Embryonic facial prominence (tissue), 1 donor: ENCODE results near the gene FPR1.

Experiments used
- DNase-seq: peaks from one replicate; pipeline ENCODE4 v3.0.0-alpha.2; 2016; ENCODE audit errors: extremely low spot score

The FPR1 gene, protein sequence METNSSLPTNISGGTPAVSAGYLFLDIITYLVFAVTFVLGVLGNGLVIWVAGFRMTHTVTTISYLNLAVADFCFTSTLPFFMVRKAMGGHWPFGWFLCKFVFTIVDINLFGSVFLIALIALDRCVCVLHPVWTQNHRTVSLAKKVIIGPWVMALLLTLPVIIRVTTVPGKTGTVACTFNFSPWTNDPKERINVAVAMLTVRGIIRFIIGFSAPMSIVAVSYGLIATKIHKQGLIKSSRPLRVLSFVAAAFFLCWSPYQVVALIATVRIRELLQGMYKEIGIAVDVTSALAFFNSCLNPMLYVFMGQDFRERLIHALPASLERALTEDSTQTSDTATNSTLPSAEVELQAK

DNA sequence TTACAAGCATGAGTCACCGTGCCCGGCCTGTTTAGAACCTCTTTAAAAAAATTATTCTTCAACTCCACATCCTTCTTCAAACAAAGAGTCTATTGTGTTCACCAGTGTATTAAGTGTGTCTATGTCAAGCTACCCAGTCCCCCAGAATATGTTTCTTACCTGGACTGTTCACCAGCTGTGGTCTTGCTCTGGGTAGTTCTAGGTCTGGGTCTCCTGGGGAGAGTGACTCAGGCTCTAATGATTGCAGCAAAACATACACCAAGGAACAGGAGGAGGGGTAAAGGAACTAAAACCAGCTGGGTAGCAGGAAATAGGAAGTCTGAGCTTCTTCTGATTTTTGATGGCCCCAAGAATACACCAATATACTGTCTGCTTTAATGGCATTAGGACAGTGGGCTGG lies at the start of gene FPR1:
Gene FPR1, minus strand, starts transcription at position 224 of the 400 bp plus-strand sequence. CDS start 4,884 bp downstream, outside the sequence.
- no peak for DNase-seq

DNA sequence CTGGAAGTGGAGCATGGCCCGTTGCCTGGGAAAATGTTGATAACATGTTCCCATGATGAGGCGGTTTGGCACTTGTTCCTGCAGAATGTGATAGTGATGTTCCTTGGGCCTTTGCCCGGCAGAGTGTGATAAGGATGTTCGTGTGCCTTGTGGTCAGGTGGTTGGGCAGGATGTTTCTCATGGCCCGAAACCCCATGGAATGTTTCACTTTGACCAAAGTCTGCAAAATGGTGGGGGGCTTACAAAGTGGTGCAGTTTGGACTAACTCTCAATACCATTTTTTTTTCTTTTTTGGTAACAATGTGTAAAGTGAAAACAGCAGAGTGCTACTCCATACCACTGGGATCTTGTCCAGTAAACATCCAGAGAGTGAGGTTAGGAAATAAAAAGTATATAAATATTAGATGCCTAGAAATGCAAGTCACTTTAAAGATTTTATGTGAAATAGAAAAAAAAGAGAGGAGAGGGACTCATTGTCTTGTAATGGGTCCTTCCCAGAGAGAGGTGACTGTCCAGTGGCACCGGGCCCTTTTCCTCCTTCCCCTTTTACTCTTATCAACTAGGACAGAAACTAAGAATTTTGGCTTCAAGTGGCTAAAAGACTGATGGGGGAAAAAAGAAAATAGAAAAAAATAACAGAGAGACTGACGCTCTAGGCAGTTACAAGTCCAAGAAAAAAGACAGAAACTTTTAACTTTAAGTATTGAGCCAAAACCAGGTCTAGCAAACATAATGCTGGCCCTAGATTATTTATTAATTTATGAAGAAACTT lies 49.0 kb upstream of the FPR1 start:
- DNase-seq, result no peak

DNA sequence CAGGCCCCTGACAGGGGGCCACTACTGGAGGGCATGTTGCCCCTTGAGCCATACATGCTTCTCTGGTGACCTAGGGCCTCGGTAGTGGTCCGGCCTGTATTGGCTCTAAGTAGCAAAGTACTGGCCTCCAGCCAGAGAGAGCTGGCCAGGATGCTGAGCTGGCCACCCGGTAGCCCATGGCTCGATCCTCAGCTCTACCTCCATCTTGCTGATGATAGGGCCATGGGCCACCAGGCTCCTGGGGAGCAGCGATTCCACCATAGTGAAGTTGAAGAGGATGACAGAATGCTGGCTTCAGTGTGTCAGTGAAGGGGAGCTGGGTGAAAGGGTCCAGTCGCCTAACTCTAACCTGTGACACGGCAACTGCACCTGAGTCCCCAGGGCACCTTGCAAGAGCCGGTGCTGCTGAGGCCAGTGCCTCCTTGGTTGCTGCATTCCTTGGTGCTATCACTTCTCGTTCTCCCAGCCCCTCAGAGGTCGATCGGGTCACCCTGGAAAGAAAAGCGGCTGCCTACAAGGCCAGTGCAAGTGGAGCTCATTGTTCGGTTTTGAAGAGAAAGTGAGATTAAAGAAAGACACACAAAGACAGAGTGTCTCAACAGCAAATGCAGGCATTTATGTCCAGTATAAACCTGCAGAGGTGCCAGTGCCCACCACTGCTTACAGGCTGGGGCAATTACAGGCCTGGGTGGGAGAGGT lies 48.2 kb upstream of the FPR1 start:
- no peak for DNase-seq

DNA sequence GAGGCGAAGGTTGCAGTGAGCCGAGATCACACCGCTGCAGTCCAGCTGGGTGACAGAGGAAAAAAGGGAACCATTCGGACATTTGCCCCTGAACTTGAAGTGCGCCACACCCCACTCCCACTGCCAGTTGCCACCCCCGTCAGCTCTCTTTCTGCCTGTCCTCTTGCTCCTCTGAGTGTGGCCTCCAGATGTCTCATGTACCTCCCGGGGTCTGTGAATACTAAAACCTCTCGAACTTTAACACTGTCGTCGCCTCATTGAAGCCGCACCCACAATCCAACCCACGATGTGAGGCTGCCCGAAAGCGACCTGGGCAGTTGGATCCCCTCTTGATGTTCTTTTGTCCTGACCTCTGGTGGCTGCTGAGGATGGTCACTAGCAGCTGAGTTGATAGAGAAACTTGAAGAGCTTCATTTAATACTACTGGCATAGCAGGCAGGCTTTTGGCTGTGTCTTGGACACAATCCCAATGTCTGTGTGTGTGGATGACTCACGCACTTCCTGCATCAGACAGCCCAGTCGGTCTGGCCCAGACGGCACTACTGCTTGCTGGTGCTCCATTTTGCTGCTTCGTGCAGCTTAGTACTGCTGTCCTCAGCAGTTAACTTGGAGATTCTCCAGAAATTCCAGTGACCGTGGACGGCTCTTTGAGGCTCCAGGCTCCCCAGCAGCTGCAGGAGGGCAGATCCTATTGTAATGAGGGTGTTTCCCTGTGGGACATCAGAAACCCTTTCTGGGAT lies 47.5 kb upstream of the FPR1 start:
- DNase-seq, result no peak

DNA sequence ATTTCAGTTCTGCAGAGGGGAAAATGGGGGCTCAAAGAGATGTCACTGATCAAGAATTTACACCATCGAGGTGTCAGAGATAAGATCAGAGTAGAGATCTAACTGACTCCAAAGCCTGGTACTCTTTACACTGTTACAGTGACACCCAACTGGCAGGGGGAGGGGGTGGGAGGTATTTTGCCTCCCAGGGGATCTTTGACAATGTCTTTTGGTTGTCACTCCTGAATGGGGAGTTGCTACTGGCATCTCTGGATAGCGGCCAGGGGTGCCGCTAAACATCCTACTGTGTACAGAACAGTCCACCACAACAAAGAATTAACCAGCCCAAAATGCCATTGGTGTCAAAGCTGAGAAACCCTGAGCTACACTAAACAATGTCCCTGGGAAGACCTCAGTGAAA lies 46.4 kb upstream of the FPR1 start:
- no peak for DNase-seq

DNA sequence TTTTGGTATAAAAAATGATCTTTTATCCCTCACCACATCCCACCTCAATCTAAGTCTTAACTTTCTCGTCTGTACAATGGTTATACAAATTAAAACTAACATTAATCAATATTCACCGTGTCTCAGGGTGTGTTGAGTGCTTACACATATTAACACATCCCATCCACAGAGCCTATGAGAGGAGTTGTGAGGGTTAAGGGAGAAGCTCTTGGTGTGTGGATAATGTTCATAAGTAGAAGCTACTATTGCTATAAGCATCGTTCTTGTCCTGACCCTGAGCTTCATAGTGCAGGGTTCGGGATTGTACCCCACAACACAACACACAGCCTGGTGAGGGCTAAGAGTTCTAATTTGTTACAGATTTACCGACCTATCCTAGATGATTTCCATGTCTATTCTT lies 45.8 kb upstream of the FPR1 start:
- no peak for DNase-seq

DNA sequence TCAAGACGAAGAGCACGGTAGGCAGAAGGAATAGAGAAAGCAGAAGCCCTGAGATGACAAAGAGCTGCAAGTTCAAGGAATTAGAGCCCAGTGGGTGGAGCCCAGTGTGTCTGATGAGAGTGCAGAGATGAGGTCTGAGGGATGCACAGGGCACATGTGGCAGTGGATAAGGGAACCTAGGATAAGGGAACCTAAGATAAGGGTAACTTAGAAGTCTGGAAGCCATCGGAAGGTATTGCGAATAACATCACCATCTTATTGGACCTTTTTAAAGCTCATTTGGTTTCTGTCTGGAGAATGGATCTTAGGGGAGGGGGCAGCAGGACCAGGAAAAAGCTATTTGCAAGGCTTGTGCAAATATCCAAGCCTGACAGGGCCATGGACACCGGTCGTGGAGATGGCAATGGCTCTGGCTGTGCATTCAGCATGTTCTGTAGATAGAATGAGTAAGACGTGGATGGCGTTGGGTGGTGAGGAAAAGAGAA lies 44.6 kb upstream of the FPR1 start:
- no peak for DNase-seq

DNA sequence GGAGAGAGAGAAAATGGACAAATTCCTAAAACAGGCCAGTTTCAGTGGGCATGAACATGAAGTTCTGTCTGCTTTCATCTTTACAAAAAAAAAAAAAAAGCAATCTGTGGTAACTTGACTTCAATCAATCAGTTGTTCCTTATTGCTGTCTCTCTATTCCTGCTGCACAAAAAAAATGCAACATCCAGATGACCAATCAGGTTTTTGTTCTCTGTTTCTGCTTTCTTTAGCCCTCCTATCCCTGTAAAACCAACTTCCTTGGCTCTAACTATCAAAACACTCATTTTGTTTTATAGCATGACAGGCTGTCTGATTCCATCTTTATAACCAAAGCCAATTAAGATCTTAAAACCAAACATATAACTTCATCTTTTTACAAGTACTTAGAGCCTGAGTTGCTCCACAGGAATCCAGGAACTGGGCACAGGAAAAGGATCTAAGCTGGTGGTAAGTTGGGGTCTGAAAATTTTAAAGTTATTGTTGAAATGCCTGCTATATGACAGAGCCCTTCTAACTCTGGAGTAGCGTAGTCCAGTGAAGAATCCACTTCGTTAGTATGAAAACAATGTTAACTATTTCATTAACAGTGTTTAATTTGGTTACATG lies 43.3 kb upstream of the FPR1 start, which contains the start of gene FPR3:
Gene FPR3, plus strand, starts transcription at position 273 of the 606 bp plus-strand sequence. CDS start 28,592 bp downstream, outside the sequence.
- no peak for DNase-seq

DNA sequence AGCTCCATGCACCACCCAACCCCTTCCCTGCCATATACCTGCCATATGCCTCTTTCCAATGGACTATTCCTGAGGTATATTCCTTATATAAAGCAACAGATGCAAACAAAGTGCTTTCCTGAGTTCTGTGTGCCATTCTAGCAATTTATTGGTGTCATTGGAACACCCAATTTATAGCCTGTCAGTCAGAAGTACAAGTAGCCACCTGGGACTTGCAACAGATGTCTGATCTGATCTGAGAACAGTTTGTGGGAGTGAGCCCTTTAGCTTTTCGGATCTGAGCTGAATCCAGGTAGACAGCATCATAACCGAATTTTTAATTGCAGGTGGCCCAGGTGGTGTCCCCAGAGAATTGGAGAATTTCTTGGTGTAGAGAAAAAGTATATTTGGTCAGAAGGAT lies 42.3 kb upstream of the FPR1 start:
- no peak for DNase-seq

DNA sequence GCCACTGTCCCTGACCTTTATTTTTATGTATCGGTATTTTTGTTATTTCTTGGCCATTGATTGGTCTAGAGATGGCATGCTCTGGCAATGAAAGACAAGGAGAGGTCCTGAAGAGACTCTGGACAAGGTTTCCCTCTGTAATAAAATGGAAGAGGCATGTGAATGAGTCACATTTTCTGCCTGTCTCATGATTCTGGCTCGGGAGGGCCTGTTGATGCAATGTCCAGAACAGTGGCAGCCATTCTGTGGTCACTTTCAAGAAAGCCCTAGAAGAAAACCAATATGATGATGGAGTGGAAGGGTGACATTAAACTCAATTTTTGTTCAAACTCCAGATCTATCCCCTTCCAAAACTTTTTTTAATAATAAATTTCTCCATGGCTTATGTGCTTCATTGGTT lies 41.3 kb upstream of the FPR1 start:
- DNase-seq, result no peak

DNA sequence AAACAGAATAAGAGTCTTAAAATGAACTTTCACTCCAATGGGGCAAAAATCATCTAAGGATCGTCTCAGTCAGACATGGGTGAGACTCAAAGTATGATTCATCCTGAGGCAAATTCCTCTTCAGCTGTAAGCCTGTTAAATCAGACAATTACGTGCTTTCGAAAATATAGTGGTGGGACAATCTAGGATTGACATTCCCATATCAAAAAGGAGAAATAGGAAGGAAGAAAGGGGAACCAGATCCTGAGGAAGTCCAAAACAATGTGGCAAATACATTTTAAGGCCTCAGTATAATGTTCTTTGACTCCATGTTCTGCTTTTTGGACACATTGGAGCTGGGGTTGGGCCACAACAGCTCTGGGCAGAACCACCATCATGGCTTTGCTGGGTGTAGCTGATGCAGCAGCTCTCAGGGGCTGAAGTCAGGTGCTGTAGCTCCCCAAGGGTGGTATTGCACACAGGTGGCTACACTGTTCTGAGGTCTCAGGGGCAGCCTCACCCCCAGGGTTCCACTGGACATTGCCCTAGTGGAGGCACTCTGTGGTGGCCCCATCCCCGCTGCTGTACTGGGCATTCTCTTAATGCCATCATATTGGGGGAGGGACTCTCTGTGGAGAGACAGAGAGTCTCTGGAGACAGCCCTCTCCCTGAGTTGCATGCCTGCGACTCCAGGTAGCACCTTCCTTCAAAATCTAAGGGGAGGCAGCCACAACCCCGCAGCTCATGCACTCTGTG lies 37.5 kb upstream of the FPR1 start:
- no peak for DNase-seq

DNA sequence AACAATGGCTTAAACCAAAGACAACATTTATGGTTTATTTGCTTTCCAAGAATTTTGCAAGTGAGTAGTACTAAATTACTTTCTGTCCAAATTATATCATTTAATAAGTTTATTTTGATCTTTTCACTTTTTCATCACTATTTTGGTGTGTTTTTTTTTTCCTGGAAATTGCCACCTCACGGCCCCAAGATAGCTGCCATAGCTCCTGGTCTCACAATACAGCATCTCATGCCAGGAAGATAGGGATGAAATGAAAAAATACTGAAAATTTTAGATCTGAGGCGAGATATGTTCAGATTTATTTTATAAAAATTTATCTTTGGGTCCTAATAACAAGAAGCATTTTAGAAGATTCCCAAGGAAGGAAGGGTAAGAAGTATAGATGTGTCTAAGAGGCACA lies 36.4 kb upstream of the FPR1 start:
- no peak for DNase-seq

DNA sequence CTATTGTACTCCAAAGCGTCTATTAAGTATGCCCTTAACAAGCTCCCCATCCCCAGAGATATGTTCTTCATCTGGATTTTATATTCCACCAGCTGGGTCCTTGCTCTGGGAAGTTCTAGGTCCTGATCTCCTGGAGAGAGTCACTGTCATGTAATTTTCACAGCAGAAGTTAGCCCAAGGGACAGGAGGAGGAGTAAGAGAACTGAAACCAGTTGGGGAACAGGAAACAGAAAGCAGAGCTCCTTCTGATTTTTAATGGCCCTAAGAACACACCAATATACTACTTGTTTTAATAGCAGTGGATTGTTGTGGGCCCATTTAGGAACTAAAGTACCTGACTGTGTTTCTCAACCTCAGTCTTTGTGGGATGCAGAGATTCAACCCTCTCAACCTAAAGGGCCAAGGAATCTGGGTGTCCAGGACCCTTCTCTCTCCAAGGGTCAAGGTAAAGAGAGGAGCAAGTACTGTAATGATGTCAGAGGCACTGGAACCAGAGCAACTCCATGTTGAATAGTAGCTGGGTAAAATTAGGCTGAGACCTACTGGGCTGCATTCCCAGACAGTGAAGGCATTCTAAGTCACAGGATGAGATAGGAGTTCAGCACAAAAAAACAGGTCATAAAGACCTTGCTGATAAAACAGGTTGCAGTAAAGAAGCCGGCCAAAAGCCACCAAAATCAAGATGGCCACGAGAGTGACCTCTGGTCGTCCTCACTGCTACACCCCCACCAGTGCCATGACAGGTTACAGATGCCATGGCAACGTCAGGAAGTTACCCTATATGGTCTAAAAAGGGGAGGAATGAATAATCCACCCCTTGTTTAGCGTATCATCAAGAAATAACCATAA lies 35.2 kb upstream of the FPR1 start:
- DNase-seq, result no peak

DNA sequence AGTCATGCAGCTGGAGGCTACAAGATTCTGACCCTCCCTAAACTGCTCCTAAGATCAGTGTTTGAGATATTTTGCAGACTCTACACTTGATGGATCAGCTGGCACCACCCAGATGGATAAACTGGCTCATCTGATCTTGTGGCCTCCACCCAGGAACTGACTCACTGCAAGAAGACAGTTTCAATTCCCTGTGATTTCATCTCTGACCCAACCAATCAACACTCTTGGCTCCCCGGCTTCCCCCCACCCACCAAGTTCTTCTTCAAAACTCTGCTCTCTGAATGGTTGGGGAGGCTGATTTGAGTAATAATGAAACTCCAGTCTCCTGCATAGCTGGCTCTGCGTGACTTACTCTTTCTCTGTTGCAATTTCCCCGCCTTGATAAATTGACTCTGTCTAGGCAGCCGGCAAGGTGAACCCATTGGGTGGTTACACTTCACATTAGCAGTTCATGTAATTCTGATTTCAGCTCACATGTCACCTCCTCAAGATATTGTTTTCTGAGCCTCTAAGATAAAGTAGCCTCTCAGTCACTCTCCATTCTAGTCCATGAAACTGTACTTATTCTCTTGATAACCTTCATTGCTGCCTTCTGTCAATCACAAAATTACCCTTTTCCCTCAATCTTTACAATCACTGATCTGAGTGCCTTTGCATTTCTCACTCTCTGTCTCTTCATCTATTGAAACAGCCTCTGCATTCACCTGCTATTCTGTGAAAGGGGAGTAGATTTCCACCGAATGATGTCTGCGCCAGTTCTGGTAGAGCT lies 33.4 kb upstream of the FPR1 start:
- DNase-seq, result no peak

DNA sequence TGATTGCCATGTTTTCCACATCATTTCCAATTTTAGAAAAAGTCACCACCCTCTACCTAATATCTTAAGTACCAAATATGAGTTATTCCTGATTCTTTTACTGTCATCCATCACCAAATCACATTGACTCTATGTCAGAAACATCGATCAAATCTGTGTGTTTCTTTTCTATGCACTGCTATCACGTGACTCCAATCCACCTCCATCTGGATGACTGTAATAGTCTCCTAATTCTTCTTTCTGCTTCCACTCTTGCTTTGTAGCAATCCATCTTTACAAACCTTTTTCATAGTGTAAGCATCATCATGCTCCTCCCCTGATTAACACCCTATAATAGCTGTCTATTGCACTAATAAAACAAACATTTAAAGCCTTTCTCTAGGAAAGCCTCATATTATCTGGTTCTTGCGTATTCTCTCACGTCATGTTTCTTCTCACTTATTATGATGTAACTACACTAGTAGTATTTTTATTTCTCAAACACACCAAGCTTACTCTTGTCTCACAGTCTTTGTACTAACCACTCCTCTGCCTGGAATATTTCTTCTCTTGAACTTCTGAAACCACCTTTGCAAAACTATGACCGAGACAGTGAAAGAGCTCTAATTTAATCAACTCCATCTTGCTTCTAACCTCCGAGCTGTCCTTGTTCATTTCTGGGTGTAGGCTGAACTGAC lies 32.6 kb upstream of the FPR1 start:
- no peak for DNase-seq

DNA sequence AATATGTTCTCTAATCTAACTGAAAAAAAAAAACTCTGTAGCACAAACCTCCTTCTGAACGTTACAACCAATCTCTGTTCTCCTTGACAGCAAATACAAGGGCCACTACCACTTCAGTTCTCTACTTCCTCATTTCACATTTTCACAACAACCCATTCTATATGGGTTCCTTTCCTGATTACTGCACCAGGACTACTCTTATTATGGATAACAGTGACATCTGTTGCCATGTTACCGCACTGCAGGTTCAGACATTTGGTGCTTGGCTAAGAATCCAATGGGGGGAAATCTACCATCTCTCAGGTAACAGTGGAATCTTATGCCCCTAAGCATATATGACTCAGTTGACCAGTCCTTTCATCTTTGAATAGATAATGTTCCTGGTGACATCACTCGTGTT lies 31.7 kb upstream of the FPR1 start:
- no peak for DNase-seq

DNA sequence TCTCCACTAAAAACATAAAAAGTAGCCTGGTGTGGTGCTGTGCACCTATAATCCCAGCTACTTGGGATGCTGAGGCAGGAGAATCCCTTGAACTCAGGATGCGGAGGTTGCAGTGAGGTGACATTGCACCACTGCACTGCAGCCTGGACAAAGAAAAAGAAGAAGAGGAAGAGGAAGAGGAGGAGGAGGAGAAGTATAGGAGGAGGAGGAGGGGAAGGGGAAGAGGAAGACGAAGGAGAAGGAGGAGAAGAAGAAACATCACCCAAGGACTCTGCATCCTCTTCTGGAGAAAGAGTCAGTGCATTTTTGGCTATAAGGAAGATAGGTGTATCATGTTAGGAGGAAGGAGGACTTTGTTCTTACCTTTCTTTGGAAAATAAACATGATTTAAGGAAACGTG lies 30.3 kb upstream of the FPR1 start:
- no peak for DNase-seq

DNA sequence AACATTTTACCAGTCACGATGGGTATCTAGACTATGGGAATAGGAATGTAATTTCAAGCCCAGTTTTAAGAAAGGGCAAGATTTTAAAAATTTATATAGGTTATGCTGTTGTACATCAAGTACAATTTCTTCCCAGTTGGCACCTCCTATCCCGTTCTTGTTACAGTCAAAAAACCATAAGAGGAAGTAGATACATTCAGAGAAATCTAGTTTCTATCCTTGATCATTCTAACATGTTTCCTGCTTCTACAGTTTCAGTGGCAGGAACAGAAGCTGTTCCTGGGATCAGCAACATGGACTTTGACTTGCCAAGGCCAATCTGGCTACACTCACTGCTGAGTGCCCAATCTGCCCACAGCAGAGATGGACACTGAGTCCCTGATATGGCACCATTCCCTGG lies 28.6 kb upstream of the FPR1 start:
- DNase-seq, result no peak
